ENCODE results near the gene PPP1R11.
A peak's percentile ranks its signal among the peaks of the same experiment; 100 is the strongest.

Gene PPP1R11

GRCh38 chr6:30041221-30041620 is 25.8 kb upstream of the PPP1R11 start:
- Histone ChIP-seq H3K27me3 (ENCODE audit: insufficient read depth, low read length) (no peaks in the 10 kb centered on the region), H3K79me2 (ENCODE audit: control insufficient read depth, insufficient read depth, low read length, unreplicated experiment) (no peaks in the 10 kb centered on the region), H3K4me3 (ENCODE audit: low read depth, low read length) (no peak overlapping the region), H3K4me1 (ENCODE audit: control insufficient read depth, insufficient read depth, low read length, unreplicated experiment) (no peaks in the 10 kb centered on the region), H2AFZ (ENCODE audit: low read length, unreplicated experiment) (no peak overlapping the region), H3K27ac (ENCODE audit: low read depth, low read length) (no peak overlapping the region), H3K36me3 (ENCODE audit: insufficient read depth, low read length) (no peaks in the 10 kb centered on the region)

- Histone ChIP-seq H3K79me2 (ENCODE audit: control insufficient read depth, insufficient read depth, low read length, unreplicated experiment) (no peaks in the 10 kb centered on the region), H3K36me3 (ENCODE audit: insufficient read depth, low read length) (no peaks in the 10 kb centered on the region), H2AFZ (ENCODE audit: low read length, unreplicated experiment) (no peak overlapping the region), H3K4me1 (ENCODE audit: control insufficient read depth, insufficient read depth, low read length, unreplicated experiment) (no peaks in the 10 kb centered on the region), H3K27ac (ENCODE audit: low read depth, low read length) (no peak overlapping the region), H3K27me3 (ENCODE audit: insufficient read depth, low read length) (no peaks in the 10 kb centered on the region), H3K4me3 (ENCODE audit: low read depth, low read length) (no peak overlapping the region)
These were observed 25.2 kb upstream of the PPP1R11 start for GRCh38 chr6:30041821-30042220.

GRCh38 chr6:30042476-30042875 is 24.5 kb upstream of the PPP1R11 start:
- no peak overlapping the region for H3K4me3 ChIP-seq (ENCODE audit: low read depth, low read length)
- H3K79me2 ChIP-seq (ENCODE audit: control insufficient read depth, insufficient read depth, low read length, unreplicated experiment): no peaks in the 10 kb centered on the region
- H3K36me3 ChIP-seq (ENCODE audit: insufficient read depth, low read length): no peaks in the 10 kb centered on the region
- no peak overlapping the region for H2AFZ ChIP-seq (ENCODE audit: low read length, unreplicated experiment)
- H3K27ac ChIP-seq (ENCODE audit: low read depth, low read length): no peak overlapping the region
- H3K4me1 ChIP-seq (ENCODE audit: control insufficient read depth, insufficient read depth, low read length, unreplicated experiment): no peaks in the 10 kb centered on the region
- H3K27me3 ChIP-seq (ENCODE audit: insufficient read depth, low read length): no peaks in the 10 kb centered on the region

- Histone ChIP-seq H3K27me3 (ENCODE audit: insufficient read depth, low read length) (no peaks in the 10 kb centered on the region), H3K36me3 (ENCODE audit: insufficient read depth, low read length) (no peaks in the 10 kb centered on the region), H3K4me3 (ENCODE audit: low read depth, low read length) (no peak overlapping the region), H3K79me2 (ENCODE audit: control insufficient read depth, insufficient read depth, low read length, unreplicated experiment) (no peaks in the 10 kb centered on the region), H2AFZ (ENCODE audit: low read length, unreplicated experiment) (no peak overlapping the region), H3K4me1 (ENCODE audit: control insufficient read depth, insufficient read depth, low read length, unreplicated experiment) (no peaks in the 10 kb centered on the region), H3K27ac (ENCODE audit: low read depth, low read length) (no peak overlapping the region)
These were observed 24.1 kb upstream of the PPP1R11 start for GRCh38 chr6:30042914-30043313.

GRCh38 chr6:30043744-30044143 is 23.3 kb upstream of the PPP1R11 start:
- H3K79me2 ChIP-seq (ENCODE audit: control insufficient read depth, insufficient read depth, low read length, unreplicated experiment): no peaks in the 10 kb centered on the region
- no peak overlapping the region for H3K27ac ChIP-seq (ENCODE audit: low read depth, low read length)
- H3K36me3 ChIP-seq (ENCODE audit: insufficient read depth, low read length): no peaks in the 10 kb centered on the region
- no peaks in the 10 kb centered on the region for H3K27me3 ChIP-seq (ENCODE audit: insufficient read depth, low read length)
- no peak overlapping the region for H2AFZ ChIP-seq (ENCODE audit: low read length, unreplicated experiment)
- H3K4me3 ChIP-seq (ENCODE audit: low read depth, low read length): no peak overlapping the region
- H3K4me1 ChIP-seq (ENCODE audit: control insufficient read depth, insufficient read depth, low read length, unreplicated experiment): no peaks in the 10 kb centered on the region

GRCh38 chr6:30044630-30045029 is 22.4 kb upstream of the PPP1R11 start:
- Histone ChIP-seq H3K27me3 (ENCODE audit: insufficient read depth, low read length) (no peaks in the 10 kb centered on the region), H3K79me2 (ENCODE audit: control insufficient read depth, insufficient read depth, low read length, unreplicated experiment) (no peaks in the 10 kb centered on the region), H3K27ac (ENCODE audit: low read depth, low read length) (no peak overlapping the region), H3K4me1 (ENCODE audit: control insufficient read depth, insufficient read depth, low read length, unreplicated experiment) (no peaks in the 10 kb centered on the region), H3K4me3 (ENCODE audit: low read depth, low read length) (no peak overlapping the region), H2AFZ (ENCODE audit: low read length, unreplicated experiment) (no peak overlapping the region), H3K36me3 (ENCODE audit: insufficient read depth, low read length) (no peaks in the 10 kb centered on the region)

- Histone ChIP-seq H3K4me1 (ENCODE audit: control insufficient read depth, insufficient read depth, low read length, unreplicated experiment) (no peaks in the 10 kb centered on the region), H3K79me2 (ENCODE audit: control insufficient read depth, insufficient read depth, low read length, unreplicated experiment) (no peaks in the 10 kb centered on the region), H3K27ac (ENCODE audit: low read depth, low read length) (no peak overlapping the region), H3K4me3 (ENCODE audit: low read depth, low read length) (no peak overlapping the region), H3K27me3 (ENCODE audit: insufficient read depth, low read length) (no peaks in the 10 kb centered on the region), H2AFZ (ENCODE audit: low read length, unreplicated experiment) (no peak overlapping the region), H3K36me3 (ENCODE audit: insufficient read depth, low read length) (no peaks in the 10 kb centered on the region)
These were observed 19.8 kb upstream of the PPP1R11 start for GRCh38 chr6:30047220-30047619.

GRCh38 chr6:30053682-30054081 is 13.3 kb upstream of the PPP1R11 start:
- no peaks in the 10 kb centered on the region for H3K36me3 ChIP-seq (ENCODE audit: insufficient read depth, low read length)
- no peak overlapping the region for H2AFZ ChIP-seq (ENCODE audit: low read length, unreplicated experiment)
- H3K79me2 ChIP-seq (ENCODE audit: control insufficient read depth, insufficient read depth, low read length, unreplicated experiment): no peaks in the 10 kb centered on the region
- no peaks in the 10 kb centered on the region for H3K4me1 ChIP-seq (ENCODE audit: control insufficient read depth, insufficient read depth, low read length, unreplicated experiment)
- H3K27ac ChIP-seq (ENCODE audit: low read depth, low read length): no peak overlapping the region
- no peak overlapping the region for H3K4me3 ChIP-seq (ENCODE audit: low read depth, low read length)
- H3K27me3 ChIP-seq (ENCODE audit: insufficient read depth, low read length): no peaks in the 10 kb centered on the region

GRCh38 chr6:30055513-30055912 is 11.5 kb upstream of the PPP1R11 start:
- Histone ChIP-seq H3K27me3 (ENCODE audit: insufficient read depth, low read length) (no peaks in the 10 kb centered on the region), H3K27ac (ENCODE audit: low read depth, low read length) (no peak overlapping the region), H2AFZ (ENCODE audit: low read length, unreplicated experiment) (no peak overlapping the region), H3K36me3 (ENCODE audit: insufficient read depth, low read length) (no peaks in the 10 kb centered on the region), H3K4me3 (ENCODE audit: low read depth, low read length) (no peak overlapping the region), H3K4me1 (ENCODE audit: control insufficient read depth, insufficient read depth, low read length, unreplicated experiment) (peaks cover 7% of the 10 kb centered on the region), H3K79me2 (ENCODE audit: control insufficient read depth, insufficient read depth, low read length, unreplicated experiment) (peaks cover 10% of the 10 kb centered on the region)

- no peaks in the 10 kb centered on the region for H3K36me3 ChIP-seq (ENCODE audit: insufficient read depth, low read length)
- H2AFZ ChIP-seq (ENCODE audit: low read length, unreplicated experiment): peak overlapping the region; percentile 93
- H3K27me3 ChIP-seq (ENCODE audit: insufficient read depth, low read length): no peaks in the 10 kb centered on the region
- peaks cover 14% of the 10 kb centered on the region for H3K4me1 ChIP-seq (ENCODE audit: control insufficient read depth, insufficient read depth, low read length, unreplicated experiment)
- H3K4me3 ChIP-seq (ENCODE audit: low read depth, low read length): peak overlapping the region; percentile 79
- peaks cover 26% of the 10 kb centered on the region for H3K79me2 ChIP-seq (ENCODE audit: control insufficient read depth, insufficient read depth, low read length, unreplicated experiment)
- peak overlapping the region; percentile 59 for H3K27ac ChIP-seq (ENCODE audit: low read depth, low read length)
These were observed 6.3 kb upstream of the PPP1R11 start for GRCh38 chr6:30060606-30061091.

- H3K4me3 ChIP-seq (ENCODE audit: low read depth, low read length): peak within 1 kb of the TSS; percentile 79
- no peaks in the 10 kb centered on the region for H3K36me3 ChIP-seq (ENCODE audit: insufficient read depth, low read length)
- H3K27ac ChIP-seq (ENCODE audit: low read depth, low read length): peak within 1 kb of the TSS; percentile 59
- peak within 1 kb of the TSS; percentile 93 for H2AFZ ChIP-seq (ENCODE audit: low read length, unreplicated experiment)
- peaks cover 20% of the 10 kb centered on the region for H3K4me1 ChIP-seq (ENCODE audit: control insufficient read depth, insufficient read depth, low read length, unreplicated experiment)
- H3K79me2 ChIP-seq (ENCODE audit: control insufficient read depth, insufficient read depth, low read length, unreplicated experiment): peaks cover 26% of the 10 kb centered on the region
- H3K27me3 ChIP-seq (ENCODE audit: insufficient read depth, low read length): no peaks in the 10 kb centered on the region
These were observed 5.7 kb upstream of the PPP1R11 start, which contains the start of gene POLR1H for GRCh38 chr6:30061092-30061857. TSS of gene POLR1H (plus strand) at chr6:30061265. CDS start at chr6:30061525, 260 bp downstream.
